ENCODE measurements around the gene C11orf86.

- no peak for TF ChIP-seq CTCF (IDR thresholded peaks at IDR 0.05; ENCODE audit: low read depth, low read length, poor library complexity, severe bottlenecking)
- TF ChIP-seq EZH2phosphoT487 (IDR thresholded peaks at IDR 0.05; ENCODE audit: borderline replicate concordance, low read length), result no peak
These were observed 21.6 kb downstream of the C11orf86 start for GRCh38 chr11:66996609-66997273.
